Measurements from ENCODE around the gene ARHGEF2. TPM values are rescaled to one million over a fixed set of nuclear protein-coding genes. Genes with fewer than 3 reads are reported as not detected.

Gene ARHGEF2
- total and polyA plus RNA-seq, 9 of the 15 experiments (the other 6 are each of a cell fraction or from before 2014, with no cell fraction given): 7.1 to 162 (median 62.2) TPM

GRCh38 chr1:156025876-156026275, 47.5 kb upstream of the ARHGEF2 start (continued):
- TF ChIP-seq REST (IDR thresholded peaks at IDR 0.05; ENCODE audit: borderline replicate concordance) (peak; percentile 50), REST (CRISPR knock-in tag; IDR thresholded peaks at IDR 0.05; ENCODE audit: low read depth) (no peak), SIN3A (IDR thresholded peaks at IDR 0.05; ENCODE audit: borderline replicate concordance in 2 of 2, control insufficient read depth in 1 of 2, low read depth in 2 of 2, low read length in 2 of 2) (no peak), MAX (CRISPR knock-in tag; IDR thresholded peaks at IDR 0.05) (peak; percentile 33; the same call in 1 of the 2 replicates), HCFC1 (IDR thresholded peaks at IDR 0.05; ENCODE audit: low read depth, low read length) (peak; percentile 13; the same call in 1 of the 2 replicates), ZNF24 (IDR thresholded peaks at IDR 0.05) (0 out of 2 replicates have a peak, but pooled peaks have one; percentile 9), CREM (IDR thresholded peaks at IDR 0.05; ENCODE audit: low read depth) (peak; percentile 43; the same call in 1 of the 2 replicates), CTCF (IDR thresholded peaks at IDR 0.05 in 2 of 3, conservative IDR thresholded peaks at IDR 0.05 in 1 of 3; ENCODE audit: insufficient read depth in 2 of 3, low read depth in 1 of 3, low read length in 3 of 3) (peak; percentile 89 to 98 (median 90)), NCOA2 (IDR thresholded peaks at IDR 0.05; ENCODE audit: partially characterized antibody in 2 of 2) (no peak), CLOCK (CRISPR knock-in tag; IDR thresholded peaks at IDR 0.05; ENCODE audit: borderline replicate concordance) (no peak), ZNF668 (CRISPR knock-in tag; IDR thresholded peaks at IDR 0.05) (no peak), NRF1 (conservative IDR thresholded peaks at IDR 0.05 in 1 of 2, IDR thresholded peaks at IDR 0.05 in 1 of 2) (peak; percentile 23 to 31; a peak in 2 of 4 replicates), CTBP1 (IDR thresholded peaks at IDR 0.05; ENCODE audit: borderline replicate concordance) (peak; percentile 48; the same call in 1 of the 2 replicates), SRSF7 (optimal IDR thresholded peaks at IDR 0.05; ENCODE audit: low read depth, low read length) (no peak)

All from K562 (cell line).